Transverse colon (tissue), 4 donors: ENCODE measurements around the gene SGSM1. TPM values are rescaled to one million over a fixed set of nuclear protein-coding genes. Genes with fewer than 3 reads are reported as not detected.

Experiments used
- DNase-seq: peaks from one replicate; pipeline ENCODE4 v3.0.0-alpha.2; 2019
- H3K27ac ChIP-seq, 4 donors: fragments of 200-600 bp; sonication (generic); 2 replicates each; pipeline ENCODE4 v1.5.1; 2016 to 2018; ENCODE audit warnings: inconsistent platforms in 4 of 4
- H3K27me3 ChIP-seq: fragments of 200-600 bp; sonication (generic); 2 replicates; pipeline ENCODE4 v1.5.1; 2017; ENCODE audit warnings: inconsistent platforms
- H3K36me3 ChIP-seq, 4 donors: fragments of 200-600 bp; sonication (generic); 2 replicates each; pipeline ENCODE4 v1.5.1; 2017 to 2019; ENCODE audit warnings: inconsistent platforms in 4 of 4
- H3K4me1 ChIP-seq, 4 donors: fragments of 200-600 bp; sonication (generic); 2 replicates each; pipeline ENCODE4 v1.5.1; 2017 to 2020; ENCODE audit warnings: inconsistent platforms in 4 of 4
- H3K4me3 ChIP-seq, 4 donors: fragments of 200-600 bp; sonication (generic); 1 replicate in 1 of 4; 2 replicates in 3 of 4; pipeline versions ENCODE4 v1.5.1 to v1.6.1; 2017 to 2019; ENCODE audit warnings: inconsistent platforms in 4 of 4
- H3K9me3 ChIP-seq, 2 donors: fragments of 200-600 bp; sonication (generic); 2 replicates each; pipeline ENCODE4 v1.5.1; 2017 to 2019; ENCODE audit warnings: inconsistent platforms in 2 of 2
- CTCF ChIP-seq, 5 experiments: fragments of 200-600 bp in 3 of 5; fragments of 450-650 bp in 2 of 5; sonication (generic) in 3 of 5; IDR thresholded peaks; 1 replicate in 2 of 5; 2 replicates in 3 of 5; pipeline ENCODE4 v1.5.1; 2016 to 2017; ENCODE audit warnings: antibody characterized with exemption in 5 of 5, inconsistent platforms in 3 of 5, mild to moderate bottlenecking in 2 of 5, moderate library complexity in 1 of 5
- EP300 ChIP-seq: sonication (generic); formaldehyde crosslinking; IDR thresholded peaks from one replicate; pipeline ENCODE4 v1.6.1; 2017; ENCODE audit warnings: antibody characterized with exemption, low read depth
- POLR2A ChIP-seq: fragments of 450-650 bp; IDR thresholded peaks from one replicate; pipeline ENCODE4 v1.6.1; 2016; ENCODE audit warnings: antibody characterized with exemption, mild to moderate bottlenecking, moderate library complexity
- POLR2AphosphoS5 ChIP-seq, 3 donors: sonication (generic); formaldehyde crosslinking; IDR thresholded peaks; one replicate each; pipeline ENCODE4 v1.6.1; 2016; ENCODE audit warnings: antibody characterized with exemption in 3 of 3
- WGBS, 2 donors: methylation state at CpG; one replicate each; pipeline ENCODE4 v1.1.5; 2018; ENCODE audit warnings: low coverage in 1 of 2; 5-methylcytosine and 5-hydroxymethylcytosine counted together
- in situ Hi-C, 4 donors: fragments of 200-750 bp; cut with MboI; loops; one replicate each; pipeline versions ENCODE4 v1.15.0 to v1.15.1; 2017; ENCODE audit warnings: low sequenced_read_pairs in 3 of 4, low pct_ligation_motif_present in 1 of 4, low pct_unique_long_range_greater_than_20kb in 1 of 4
- intact Hi-C: fragments of 100-400 bp; cut with DNase I; formaldehyde crosslinking; loops from one replicate; pipeline ENCODE4 v1.15.1; 2023; ENCODE audit warnings: low total_unique reads
- total RNA-seq, 4 donors: library from RNA; depleted of rRNA; stranded (reverse); fragments of >200 nt; gene quantifications; one replicate each; pipeline ENCODE4 v1.1.0, GENCODE V29; 2016

The SGSM1 gene
- total RNA-seq, 4 donors from 2014 or later: 2.5 to 6.2 (median 3.7) TPM

- peaks cover 6% of the 10 kb centered on the region for H3K27me3 ChIP-seq
- TF ChIP-seq POLR2A: no peak
- TF ChIP-seq CTCF (IDR thresholded peaks at IDR 0.05): no peak
- TF ChIP-seq POLR2AphosphoS5 (IDR thresholded peaks at IDR 0.05): no peak
- TF ChIP-seq EP300: no peak
- no peaks in the 10 kb centered on the region for H3K9me3 ChIP-seq
- no peak overlapping the region for H3K27ac ChIP-seq
- no peaks in the 10 kb centered on the region for H3K36me3 ChIP-seq
- WGBS, 2 donors: 16 to 53% methylated on average over 4 to 5 of the region's 5 CpGs
- intact Hi-C loops: no loop called here
- in situ Hi-C loops: loop anchor here in 1 of 4 donors (10.0 kb wide), 1 partner anchor 78 kb away; no protein-coding TSS in a partner anchor
- H3K4me1 ChIP-seq: peaks cover 0 to 9% (median 6%) of the 10 kb centered on the region in 4 donors
- DNase-seq: no peak
- H3K4me3 ChIP-seq: no peak overlapping the region
Measured at GRCh38 chr22:24776525-24776924, 29.5 kb upstream of the SGSM1 start.

GRCh38 chr22:24789516-24789915 is 16.5 kb upstream of the SGSM1 start:
- no peaks in the 10 kb centered on the region for H3K36me3 ChIP-seq
- DNase-seq: no peak
- intact Hi-C loops (no loop called here), in situ Hi-C loops (no loop called here)
- no peak overlapping the region for H3K27ac ChIP-seq
- H3K27me3 ChIP-seq: no peaks in the 10 kb centered on the region
- no peak overlapping the region for H3K4me3 ChIP-seq
- H3K9me3 ChIP-seq: no peaks in the 10 kb centered on the region
- no peak for TF ChIP-seq POLR2A
- no peak for TF ChIP-seq POLR2AphosphoS5 (IDR thresholded peaks at IDR 0.05)
- no peak for TF ChIP-seq CTCF (IDR thresholded peaks at IDR 0.05)
- TF ChIP-seq EP300: no peak
- 57 to 73% methylated on average over 1 to 3 of the region's 3 CpGs for WGBS, 2 donors
- H3K4me1 ChIP-seq: no peaks in the 10 kb centered on the region

- H3K4me1 ChIP-seq: no peaks in the 10 kb centered on the region
- no peaks in the 10 kb centered on the region for H3K36me3 ChIP-seq
- intact Hi-C loops (no loop called here), in situ Hi-C loops (no loop called here)
- no peaks in the 10 kb centered on the region for H3K27me3 ChIP-seq
- H3K4me3 ChIP-seq: no peak overlapping the region
- 82 to 95% methylated on average over 6 of the region's 6 CpGs for WGBS, 2 donors
- H3K9me3 ChIP-seq: no peaks in the 10 kb centered on the region
- TF ChIP-seq POLR2AphosphoS5 (IDR thresholded peaks at IDR 0.05) (no peak), EP300 (no peak), POLR2A (no peak), CTCF (IDR thresholded peaks at IDR 0.05) (no peak)
- no peak overlapping the region for H3K27ac ChIP-seq
- no peak for DNase-seq
Measured at GRCh38 chr22:24791362-24791761, 14.6 kb upstream of the SGSM1 start.

GRCh38 chr22:24796056-24796455 is 10.0 kb upstream of the SGSM1 start:
- WGBS, 2 donors: 71 to 73% methylated on average over 2 to 3 of the region's 3 CpGs
- Histone ChIP-seq H3K4me3 (no peak overlapping the region), H3K4me1 (no peaks in the 10 kb centered on the region), H3K27ac (no peak overlapping the region), H3K36me3 (no peaks in the 10 kb centered on the region), H3K9me3 (no peaks in the 10 kb centered on the region), H3K27me3 (no peaks in the 10 kb centered on the region)
- DNase-seq: no peak
- in situ Hi-C loops (no loop called here), intact Hi-C loops (no loop called here)
- TF ChIP-seq POLR2AphosphoS5 (IDR thresholded peaks at IDR 0.05): no peak
- no peak for TF ChIP-seq POLR2A
- no peak for TF ChIP-seq CTCF (IDR thresholded peaks at IDR 0.05)
- no peak for TF ChIP-seq EP300
